GM12873 (cell line): ENCODE measurements around the gene GRID2IP.

ENCODE experiments used
- TF ChIP-seq, protein P1 (sequence below): IDR thresholded peaks from 2 replicates; pipeline ENCODE4 v1.5.1; 2012; ENCODE audit warnings: low read depth, mild to moderate bottlenecking, moderate library complexity, low read length, control low read depth; ENCODE audit not compliant: insufficient read depth; ENCODE audit errors: missing control alignments

Gene GRID2IP

DNA sequence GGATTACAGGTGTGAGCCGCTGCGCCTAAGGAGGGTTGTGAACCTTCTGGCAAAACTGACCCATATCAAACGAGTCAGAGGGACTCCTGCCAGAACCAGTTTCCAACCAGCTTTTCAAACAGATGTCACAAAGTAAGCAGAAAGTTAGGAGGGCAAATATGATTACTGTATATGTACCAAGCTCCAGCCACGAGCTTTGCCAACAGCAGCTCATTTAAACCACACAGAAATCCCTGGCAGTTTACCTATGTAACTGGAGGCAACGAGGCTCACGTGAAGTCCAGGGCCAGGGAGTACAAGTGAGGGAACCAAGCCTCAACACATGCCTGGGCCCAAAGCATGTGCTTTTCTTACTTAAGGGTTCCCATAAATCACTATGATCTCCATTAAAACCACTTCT, 91.0 kb downstream of the GRID2IP start:
- TF ChIP-seq, protein P1, sequence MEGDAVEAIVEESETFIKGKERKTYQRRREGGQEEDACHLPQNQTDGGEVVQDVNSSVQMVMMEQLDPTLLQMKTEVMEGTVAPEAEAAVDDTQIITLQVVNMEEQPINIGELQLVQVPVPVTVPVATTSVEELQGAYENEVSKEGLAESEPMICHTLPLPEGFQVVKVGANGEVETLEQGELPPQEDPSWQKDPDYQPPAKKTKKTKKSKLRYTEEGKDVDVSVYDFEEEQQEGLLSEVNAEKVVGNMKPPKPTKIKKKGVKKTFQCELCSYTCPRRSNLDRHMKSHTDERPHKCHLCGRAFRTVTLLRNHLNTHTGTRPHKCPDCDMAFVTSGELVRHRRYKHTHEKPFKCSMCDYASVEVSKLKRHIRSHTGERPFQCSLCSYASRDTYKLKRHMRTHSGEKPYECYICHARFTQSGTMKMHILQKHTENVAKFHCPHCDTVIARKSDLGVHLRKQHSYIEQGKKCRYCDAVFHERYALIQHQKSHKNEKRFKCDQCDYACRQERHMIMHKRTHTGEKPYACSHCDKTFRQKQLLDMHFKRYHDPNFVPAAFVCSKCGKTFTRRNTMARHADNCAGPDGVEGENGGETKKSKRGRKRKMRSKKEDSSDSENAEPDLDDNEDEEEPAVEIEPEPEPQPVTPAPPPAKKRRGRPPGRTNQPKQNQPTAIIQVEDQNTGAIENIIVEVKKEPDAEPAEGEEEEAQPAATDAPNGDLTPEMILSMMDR: no peak

GRCh38 chr7:6453734-6454133, 97.5 kb downstream of the GRID2IP start:
- TF ChIP-seq, protein P1: no peak

DNA sequence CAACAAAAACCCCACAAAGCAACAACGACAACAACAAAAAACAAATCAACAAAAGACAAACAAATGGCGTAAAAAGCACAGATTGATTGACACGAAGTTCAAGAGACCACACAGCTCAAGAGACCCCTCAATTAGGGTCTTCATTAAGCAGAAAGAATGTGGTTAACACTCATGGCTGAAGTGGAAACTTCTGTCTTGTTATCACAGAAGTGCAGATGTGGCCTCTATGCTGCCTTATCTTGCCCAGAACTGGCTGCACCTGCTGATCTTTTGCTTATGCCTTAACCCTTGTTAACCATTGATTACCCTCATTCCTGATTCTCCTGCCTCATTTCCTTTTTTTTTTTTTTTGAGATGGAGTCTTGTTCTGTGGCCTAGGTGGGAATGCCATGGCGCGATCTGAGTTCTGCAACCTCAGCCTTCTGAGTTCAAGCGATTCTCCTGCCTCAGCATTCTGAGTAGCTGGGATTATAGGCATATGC, 100.0 kb downstream of the GRID2IP start:
- TF ChIP-seq, protein P1: no peak

- TF ChIP-seq, protein P1: no peak
Measured at GRCh38 chr7:6448943-6449543, 102.2 kb downstream of the GRID2IP start.

DNA sequence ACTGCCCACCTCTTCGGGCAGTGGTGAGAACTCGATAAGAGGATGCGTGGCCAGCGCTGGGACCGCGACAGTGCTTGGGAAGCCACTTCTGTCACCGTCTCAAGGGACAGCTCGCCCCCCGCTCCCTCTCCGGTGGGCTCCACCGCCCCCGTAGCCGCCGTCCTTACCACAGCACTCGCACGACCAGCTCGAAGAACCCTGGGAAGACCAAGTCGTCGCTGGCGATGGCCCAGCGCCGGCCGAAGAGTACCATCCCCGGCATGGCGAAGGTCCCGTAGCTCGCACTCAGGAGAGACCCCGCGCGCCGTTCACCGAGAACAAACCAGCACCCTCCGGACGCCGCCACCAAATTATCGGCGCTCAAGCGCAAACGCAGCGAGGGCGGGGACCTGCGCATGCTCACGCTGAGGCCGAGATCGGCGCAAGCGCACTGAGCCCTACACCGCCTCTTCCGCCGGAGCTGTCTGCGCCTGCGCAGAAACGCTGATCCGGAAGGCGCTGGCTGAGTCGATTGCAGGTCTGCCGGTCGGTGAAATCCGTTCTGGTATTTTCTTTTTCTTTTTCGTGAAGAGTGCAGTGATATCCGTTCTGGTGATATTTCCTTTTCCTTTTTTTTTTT, 103.6 kb downstream of the GRID2IP start, which contains the start of gene DAGLB:
DAGLB (minus strand) TSS at position 374 of the 619 bp plus-strand sequence; CDS start at position 262, 112 bp downstream.
- TF ChIP-seq, protein P1: no peak
